ENCODE measurements around the gene TRIL. TPM values are rescaled to one million over a fixed set of nuclear protein-coding genes. Genes with fewer than 3 reads are reported as not detected.

The TRIL gene
- total and polyA plus RNA-seq, 8 donors, result 0.92 to 26.1 (median 1.3) TPM; not detected in 1

DNA sequence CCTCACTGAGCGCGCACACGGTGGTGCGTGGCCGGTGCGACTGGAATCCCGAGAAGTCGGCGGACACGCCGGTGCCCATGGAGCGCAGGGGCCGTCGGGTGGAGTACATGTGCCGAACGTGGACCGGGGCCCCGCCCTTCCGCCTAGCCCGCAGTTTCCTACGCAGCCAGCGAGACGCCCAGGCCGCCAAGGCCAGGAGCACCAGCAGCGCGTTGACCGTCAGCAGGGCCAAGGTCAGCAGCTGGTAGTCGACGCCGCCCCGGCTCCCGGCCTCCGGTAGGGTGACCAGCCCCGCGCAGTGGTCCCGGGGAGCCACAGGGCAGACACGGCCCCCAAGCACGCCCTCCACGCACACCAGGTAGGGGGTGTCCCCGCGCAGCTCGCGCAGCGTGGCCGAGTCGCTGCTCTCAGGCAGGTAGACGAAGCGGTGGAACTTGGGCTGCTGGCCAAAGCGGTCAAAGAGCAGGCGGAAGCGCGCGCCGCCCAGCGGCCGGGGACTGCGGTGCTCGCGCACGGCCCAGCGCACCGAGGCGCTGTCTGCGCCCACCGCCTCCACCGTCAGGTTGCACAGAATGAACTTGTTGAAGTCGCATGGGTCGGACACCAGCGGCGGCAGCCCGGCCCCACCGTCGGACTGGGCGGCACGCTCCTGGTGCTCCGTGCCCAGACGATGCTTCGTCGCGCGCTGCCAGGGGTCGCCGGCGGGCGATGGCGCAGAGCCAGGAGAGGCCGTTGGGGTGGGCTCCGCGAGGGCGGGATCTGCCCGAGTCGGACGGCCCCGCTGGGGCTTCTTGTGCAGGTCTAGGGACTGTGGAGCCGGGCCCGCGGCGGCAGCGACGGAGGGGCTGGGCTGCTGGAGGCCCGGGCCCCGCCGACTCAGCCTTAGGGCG is 2.2 kb downstream of the TRIL start:
- Histone ChIP-seq H3K27me3 (peaks cover 0 to 43% (median 28%) of the 10 kb centered on the region in 3 donors), H3K4me3 (peak overlapping the region; percentile 49 to 63 (median 58)), H3K4me1 (peaks cover 33 to 60% (median 49%) of the 10 kb centered on the region in 4 donors), H3K36me3 (no peaks in the 10 kb centered on the region), H3K9me3 (no peaks in the 10 kb centered on the region), H3K27ac (peak overlapping the region; percentile 65 to 79 (median 71))
- WGBS, 5 donors, result 2 to 23% (median 4%) methylated on average over 20 to 104 of the region's 104 CpGs
- intact Hi-C loops (cut with DNase I; ENCODE audit: low total_unique reads), result no loop called here
- no peak for TF ChIP-seq EP300 (IDR thresholded peaks at IDR 0.05)
- peak in 2 of 3 donors; percentile 45 to 52 for TF ChIP-seq POLR2AphosphoS5 (IDR thresholded peaks at IDR 0.05)
- TF ChIP-seq POLR2A (IDR thresholded peaks at IDR 0.05), result no peak
- peak in 5 of 7 experiments; percentile 44 to 79 (median 59) for TF ChIP-seq CTCF (IDR thresholded peaks at IDR 0.05)
- peak; percentile 91 to 94 for DNase-seq

DNA sequence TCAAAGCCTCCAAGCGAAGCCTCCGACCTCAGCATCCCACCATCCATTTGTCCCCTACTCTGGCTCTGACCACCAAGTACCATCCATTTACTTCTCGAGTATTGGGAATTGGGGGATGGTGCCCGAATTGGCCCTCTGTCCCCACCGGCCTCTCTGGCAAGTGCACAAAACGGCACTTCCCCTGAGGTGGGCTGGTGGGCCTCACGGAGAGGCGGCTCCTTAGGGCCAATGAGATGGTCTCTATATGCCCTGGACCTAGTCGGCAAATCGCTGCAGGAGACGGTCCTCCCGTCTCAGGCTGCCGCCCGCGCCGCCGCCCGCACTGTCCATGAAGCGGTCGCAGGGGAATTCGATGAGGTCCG is 2.8 kb downstream of the TRIL start:
- H3K36me3 ChIP-seq, result no peaks in the 10 kb centered on the region
- peak overlapping the region; percentile 49 to 63 (median 58) for H3K4me3 ChIP-seq
- no peaks in the 10 kb centered on the region for H3K9me3 ChIP-seq
- WGBS, 5 donors, result 26 to 54% (median 40%) methylated on average over 20 to 22 of the region's 22 CpGs
- DNase-seq, result no peak
- intact Hi-C loops (cut with DNase I; ENCODE audit: low total_unique reads), result no loop called here
- TF ChIP-seq POLR2A (IDR thresholded peaks at IDR 0.05) (no peak), POLR2AphosphoS5 (IDR thresholded peaks at IDR 0.05) (no peak), CTCF (IDR thresholded peaks at IDR 0.05) (no peak), EP300 (IDR thresholded peaks at IDR 0.05) (no peak)
- H3K27ac ChIP-seq, result peak overlapping the region in 4 of 5 donors; percentile 65 to 79 (median 70)
- H3K27me3 ChIP-seq, result peaks cover 0 to 43% (median 28%) of the 10 kb centered on the region in 3 donors
- H3K4me1 ChIP-seq, result peaks cover 33 to 60% (median 49%) of the 10 kb centered on the region in 4 donors

- TF ChIP-seq CTCF (IDR thresholded peaks at IDR 0.05), result no peak
- TF ChIP-seq POLR2AphosphoS5 (IDR thresholded peaks at IDR 0.05), result no peak
- no peak for TF ChIP-seq EP300 (IDR thresholded peaks at IDR 0.05)
- no peak for TF ChIP-seq POLR2A (IDR thresholded peaks at IDR 0.05)
- peak overlapping the region in 2 of 4 donors; percentile 58 to 63 for H3K4me3 ChIP-seq
- H3K27ac ChIP-seq, result peak overlapping the region in 3 of 5 donors; percentile 70 to 79 (median 71)
- WGBS, 5 donors, result 34 to 48% (median 39%) methylated on average over 5 of the region's 5 CpGs
- no peaks in the 10 kb centered on the region for H3K36me3 ChIP-seq
- H3K4me1 ChIP-seq, result peaks cover 33 to 60% (median 50%) of the 10 kb centered on the region in 4 donors
- no peak for DNase-seq
- peaks cover 0 to 43% (median 28%) of the 10 kb centered on the region in 3 donors for H3K27me3 ChIP-seq
- H3K9me3 ChIP-seq, result no peaks in the 10 kb centered on the region
- intact Hi-C loops (cut with DNase I; ENCODE audit: low total_unique reads), result no loop called here
Observed at GRCh38 chr7:28954946-28955345, 3.2 kb downstream of the TRIL start.

DNA sequence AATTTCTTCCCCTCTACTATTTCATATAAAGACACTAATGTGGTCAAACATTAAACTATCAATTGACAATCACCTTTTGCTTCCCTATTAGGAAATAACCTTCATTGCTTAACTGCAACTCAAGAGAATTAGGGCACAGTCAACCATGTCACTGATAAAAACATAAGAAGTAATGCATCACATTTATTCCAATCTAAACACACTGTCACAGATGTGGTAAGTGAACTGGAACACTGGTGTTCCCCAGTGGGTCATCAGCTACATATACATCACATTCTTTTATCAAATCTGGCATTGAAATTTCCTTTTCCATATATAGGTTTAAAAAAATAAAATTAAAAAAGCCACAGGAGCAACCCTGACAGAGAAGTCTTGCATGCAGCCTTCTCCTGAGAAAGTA is 3.7 kb downstream of the TRIL start:
- peaks cover 0 to 44% (median 28%) of the 10 kb centered on the region in 3 donors for H3K27me3 ChIP-seq
- intact Hi-C loops (cut with DNase I; ENCODE audit: low total_unique reads), result no loop called here
- TF ChIP-seq POLR2A (IDR thresholded peaks at IDR 0.05) (no peak), EP300 (IDR thresholded peaks at IDR 0.05) (no peak), POLR2AphosphoS5 (IDR thresholded peaks at IDR 0.05) (no peak), CTCF (IDR thresholded peaks at IDR 0.05) (no peak)
- DNase-seq, result no peak
- peak overlapping the region in 3 of 5 donors; percentile 70 to 79 (median 71) for H3K27ac ChIP-seq
- H3K36me3 ChIP-seq, result no peaks in the 10 kb centered on the region
- peaks cover 33 to 60% (median 53%) of the 10 kb centered on the region in 4 donors for H3K4me1 ChIP-seq
- H3K9me3 ChIP-seq, result no peaks in the 10 kb centered on the region
- no peak overlapping the region for H3K4me3 ChIP-seq

All from stomach (tissue), 9 donors.